HG03575 (cell line): Measurements from ENCODE around the gene THBS1.

Experiments used
- ATAC-seq: cut with Tn5 transposase; IDR thresholded peaks from one replicate; pipeline ENCODE4 v1.9.1; 2021; ENCODE audit not compliant: unreplicated experiment, insufficient number of reproducible peaks, low FRiP score; ENCODE audit errors: extremely low read depth

The THBS1 gene

GRCh38 chr15:39587096-39587721 lies 6.3 kb downstream of the THBS1 start:
- no peak for ATAC-seq

GRCh38 chr15:39587731-39588530 lies 7.1 kb downstream of the THBS1 start:
- no peak for ATAC-seq

DNA sequence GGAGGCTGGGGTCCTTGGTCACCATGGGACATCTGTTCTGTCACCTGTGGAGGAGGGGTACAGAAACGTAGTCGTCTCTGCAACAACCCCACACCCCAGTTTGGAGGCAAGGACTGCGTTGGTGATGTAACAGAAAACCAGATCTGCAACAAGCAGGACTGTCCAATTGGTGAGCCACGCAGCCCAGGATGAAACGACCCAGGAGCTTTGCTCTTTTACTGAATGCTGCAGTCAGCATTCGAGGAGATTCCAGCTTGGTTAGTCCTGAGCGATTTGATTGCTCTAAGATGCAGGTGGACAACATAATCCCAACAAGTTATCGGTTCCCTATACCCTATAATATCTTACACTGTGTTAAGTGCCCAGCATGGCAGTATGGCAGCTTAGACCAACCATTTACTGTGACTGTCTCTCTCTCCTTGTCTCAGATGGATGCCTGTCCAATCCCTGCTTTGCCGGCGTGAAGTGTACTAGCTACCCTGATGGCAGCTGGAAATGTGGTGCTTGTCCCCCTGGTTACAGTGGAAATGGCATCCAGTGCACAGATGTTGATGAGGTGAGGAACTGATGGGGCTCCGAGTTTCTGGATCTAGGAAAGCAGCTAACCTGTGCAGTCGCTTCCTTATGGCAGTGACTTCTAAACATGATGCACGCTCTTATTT lies 7.8 kb downstream of the THBS1 start:
- no peak for ATAC-seq

DNA sequence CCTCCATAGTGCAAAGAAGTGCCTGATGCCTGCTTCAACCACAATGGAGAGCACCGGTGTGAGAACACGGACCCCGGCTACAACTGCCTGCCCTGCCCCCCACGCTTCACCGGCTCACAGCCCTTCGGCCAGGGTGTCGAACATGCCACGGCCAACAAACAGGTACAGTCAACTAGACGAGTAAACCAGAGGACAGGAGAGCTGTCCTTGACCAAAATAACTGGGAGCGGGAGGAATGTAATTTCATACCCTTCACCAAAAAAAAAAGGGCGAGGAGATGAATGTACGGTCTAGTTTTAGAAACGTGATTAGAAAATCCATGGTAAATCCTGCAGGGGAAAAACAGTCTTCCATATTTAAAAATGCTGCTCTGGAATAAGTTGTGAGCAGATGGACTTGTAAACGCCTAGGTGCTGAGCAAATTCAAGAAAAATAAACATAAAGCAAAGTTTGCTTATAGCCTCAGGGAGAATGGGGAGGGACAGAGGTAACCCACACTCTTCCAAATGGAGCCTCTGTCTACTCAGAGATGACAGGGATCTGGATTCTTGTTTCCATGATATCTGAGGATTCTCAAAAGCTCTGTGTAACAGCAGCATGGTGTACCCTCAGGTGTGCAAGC lies 8.4 kb downstream of the THBS1 start:
- no peak for ATAC-seq

- ATAC-seq: no peak
Measured at GRCh38 chr15:39589815-39590644, 9.2 kb downstream of the THBS1 start.

DNA sequence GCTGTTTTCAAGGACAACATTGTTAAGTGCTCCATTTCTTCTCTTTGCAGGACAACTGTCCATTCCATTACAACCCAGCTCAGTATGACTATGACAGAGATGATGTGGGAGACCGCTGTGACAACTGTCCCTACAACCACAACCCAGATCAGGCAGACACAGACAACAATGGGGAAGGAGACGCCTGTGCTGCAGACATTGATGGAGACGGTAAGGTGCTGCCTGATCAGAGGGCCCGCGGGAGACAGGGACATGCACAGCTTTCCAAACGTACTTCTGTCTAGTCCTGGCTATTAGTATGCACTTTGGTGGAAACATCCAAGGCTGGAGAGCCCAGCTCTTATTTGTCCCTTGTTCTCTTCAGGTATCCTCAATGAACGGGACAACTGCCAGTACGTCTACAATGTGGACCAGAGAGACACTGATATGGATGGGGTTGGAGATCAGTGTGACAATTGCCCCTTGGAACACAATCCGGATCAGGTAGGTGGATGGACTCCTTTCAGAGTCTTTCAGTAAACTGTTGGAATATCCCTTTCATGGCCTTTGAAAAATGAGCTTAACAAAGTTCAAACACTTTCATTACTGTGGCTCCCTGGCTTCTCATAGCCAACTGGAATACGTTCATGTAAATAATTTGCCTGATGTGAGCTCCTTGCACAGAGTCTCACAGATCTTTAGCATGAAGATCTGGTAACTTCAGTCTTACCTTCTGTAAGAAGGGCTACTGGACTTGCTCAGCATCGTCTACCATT lies 10.4 kb downstream of the THBS1 start:
- no peak for ATAC-seq

DNA sequence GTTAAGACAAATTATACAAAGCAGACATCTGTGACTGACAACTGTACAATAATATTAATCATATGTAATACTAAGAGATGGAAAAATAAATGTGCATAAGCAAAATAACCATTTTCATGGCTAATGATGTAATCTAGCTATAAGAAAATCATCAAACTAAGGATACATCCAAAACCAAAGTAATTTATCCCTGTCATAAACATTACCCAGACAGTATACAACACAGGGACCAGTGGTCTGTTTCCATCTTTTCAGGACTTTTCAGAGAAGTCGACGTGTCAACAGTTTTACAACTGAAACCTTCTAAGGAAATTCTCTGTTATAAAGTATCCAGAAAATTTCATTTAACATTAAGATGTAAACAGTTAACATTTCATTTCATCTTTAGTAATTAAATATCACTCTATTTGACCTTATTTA lies 11.0 kb downstream of the THBS1 start:
- no peak for ATAC-seq

GRCh38 chr15:39592500-39592899 lies 11.6 kb downstream of the THBS1 start:
- no peak for ATAC-seq

DNA sequence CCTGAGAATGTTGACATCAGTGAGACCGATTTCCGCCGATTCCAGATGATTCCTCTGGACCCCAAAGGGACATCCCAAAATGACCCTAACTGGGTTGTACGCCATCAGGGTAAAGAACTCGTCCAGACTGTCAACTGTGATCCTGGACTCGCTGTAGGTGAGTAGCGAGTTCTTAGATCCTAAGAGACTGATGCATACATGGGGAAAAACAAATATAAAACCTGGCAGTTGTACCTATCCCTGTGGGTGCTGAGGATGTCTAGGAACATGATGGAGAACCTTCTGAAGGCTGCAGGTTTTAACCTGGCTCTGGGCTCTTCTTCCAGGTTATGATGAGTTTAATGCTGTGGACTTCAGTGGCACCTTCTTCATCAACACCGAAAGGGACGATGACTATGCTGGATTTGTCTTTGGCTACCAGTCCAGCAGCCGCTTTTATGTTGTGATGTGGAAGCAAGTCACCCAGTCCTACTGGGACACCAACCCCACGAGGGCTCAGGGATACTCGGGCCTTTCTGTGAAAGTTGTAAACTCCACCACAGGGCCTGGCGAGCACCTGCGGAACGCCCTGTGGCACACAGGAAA lies 12.3 kb downstream of the THBS1 start:
- no peak for ATAC-seq

DNA sequence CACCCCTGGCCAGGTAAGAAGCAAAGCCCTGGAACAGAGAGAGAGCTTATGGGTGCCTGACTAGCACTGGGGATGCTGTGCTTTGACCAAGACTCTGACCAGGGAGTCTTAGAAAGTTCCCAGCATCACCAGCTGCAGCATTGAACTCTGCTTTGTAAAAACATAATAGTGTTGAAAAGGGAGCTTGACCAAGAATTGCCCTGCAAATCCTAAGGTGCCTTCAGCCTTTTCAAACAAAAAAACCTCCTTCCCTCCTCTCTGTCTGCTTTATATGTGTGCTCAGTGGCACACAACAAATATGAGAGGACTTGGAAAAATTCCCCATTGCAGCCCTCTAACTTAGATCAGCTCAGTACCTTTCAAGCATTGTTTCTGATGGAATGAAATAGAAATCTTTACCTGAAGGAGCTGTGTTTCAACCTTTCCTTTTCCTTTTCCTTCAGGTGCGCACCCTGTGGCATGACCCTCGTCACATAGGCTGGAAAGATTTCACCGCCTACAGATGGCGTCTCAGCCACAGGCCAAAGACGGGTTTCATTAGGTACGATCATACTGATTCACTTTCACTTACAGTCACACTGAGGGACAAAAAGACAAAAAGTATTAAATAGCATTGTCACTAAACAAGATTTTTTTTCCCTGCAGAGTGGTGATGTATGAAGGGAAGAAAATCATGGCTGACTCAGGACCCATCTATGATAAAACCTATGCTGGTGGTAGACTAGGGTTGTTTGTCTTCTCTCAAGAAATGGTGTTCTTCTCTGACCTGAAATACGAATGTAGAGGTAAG lies 13.0 kb downstream of the THBS1 start:
- ATAC-seq: no peak

DNA sequence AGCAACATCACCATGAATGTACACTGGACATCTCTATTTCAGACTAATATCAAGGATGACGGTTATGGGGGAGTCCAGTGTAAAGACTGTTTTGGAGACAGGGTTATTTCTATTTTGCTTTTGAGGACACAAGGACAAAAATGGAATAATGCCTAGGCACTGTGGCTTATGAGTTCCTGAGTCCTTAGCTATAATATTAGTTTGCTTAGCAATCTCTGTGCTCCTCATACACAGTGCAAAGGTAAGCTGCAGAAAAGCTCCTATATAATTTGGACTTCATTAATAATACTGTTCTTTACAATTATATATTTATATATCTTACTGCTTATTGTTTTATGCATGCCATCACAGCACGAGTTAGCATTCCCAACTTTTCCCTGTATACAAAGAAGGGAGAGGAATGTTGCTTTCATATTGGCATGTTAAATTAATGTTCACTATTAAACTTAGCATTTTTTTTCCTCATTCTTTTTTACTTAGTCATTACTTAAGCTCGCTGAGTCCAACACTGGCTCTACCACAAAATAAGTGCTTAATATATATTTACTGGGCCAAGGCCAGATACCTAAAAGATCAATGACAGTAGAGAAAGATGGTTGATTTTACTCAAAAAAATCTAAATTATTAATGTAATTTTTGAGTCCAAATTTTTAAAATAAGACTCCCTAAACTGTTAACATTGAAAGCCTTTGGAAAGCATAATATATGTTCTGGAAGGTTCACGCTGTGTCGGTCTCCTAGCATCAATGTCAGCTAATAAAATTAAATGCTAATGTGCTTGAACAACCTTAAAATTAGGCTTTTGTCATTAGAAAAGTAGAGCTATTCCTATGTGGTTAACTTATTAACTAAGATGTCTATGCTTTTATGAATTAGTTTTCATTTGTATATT lies 13.8 kb downstream of the THBS1 start:
- no peak for ATAC-seq

GRCh38 chr15:39595338-39596221 lies 14.7 kb downstream of the THBS1 start:
- no peak for ATAC-seq

GRCh38 chr15:39596358-39597051 lies 15.6 kb downstream of the THBS1 start:
- ATAC-seq: no peak

GRCh38 chr15:39597336-39597735 lies 16.5 kb downstream of the THBS1 start:
- ATAC-seq: no peak

GRCh38 chr15:39597751-39598185 lies 16.9 kb downstream of the THBS1 start:
- ATAC-seq: no peak
